Nucleus accumbens (tissue), 56 donors: Measurements from ENCODE around the gene TPRG1L.
A peak's percentile ranks its signal among the peaks of the same experiment; 100 is the strongest.

Experiments used
- DNase-seq, 56 donors: peaks; one replicate each; lab custom pipeline; 2025; lab: John Stamatoyannopoulos, UW

TPRG1L gene

DNA sequence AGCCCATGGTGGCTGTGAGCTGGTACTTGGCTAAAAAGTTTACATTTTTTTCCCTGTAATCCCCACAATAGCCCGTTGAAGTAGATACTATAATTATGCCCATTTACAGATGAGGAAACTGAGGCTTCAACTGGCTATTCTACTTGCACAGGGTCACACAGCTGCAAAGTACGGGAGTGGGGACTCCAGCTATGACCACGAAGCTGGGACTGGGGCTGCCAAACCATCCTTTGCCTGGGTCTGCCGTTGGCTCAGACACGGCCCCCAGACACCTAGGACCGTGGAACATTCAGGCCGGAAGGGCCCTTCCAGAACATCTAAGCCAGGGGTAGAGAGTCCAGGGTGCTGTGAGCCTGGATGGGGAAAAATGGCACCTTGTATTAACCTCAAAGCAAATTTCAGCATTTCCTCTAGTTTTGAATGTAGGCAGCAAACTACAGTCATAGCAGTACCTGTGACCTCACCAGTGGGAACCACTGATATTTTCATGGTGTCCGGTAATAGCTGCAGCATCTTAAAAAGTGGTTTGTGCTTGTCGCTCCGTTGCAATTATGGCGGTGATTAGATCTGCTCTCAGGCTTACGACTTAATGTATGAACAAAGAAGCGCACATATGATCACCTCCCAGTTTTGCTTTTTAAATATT is 31.8 kb downstream of the TPRG1L start:
- DNase-seq, result no peak

DNA sequence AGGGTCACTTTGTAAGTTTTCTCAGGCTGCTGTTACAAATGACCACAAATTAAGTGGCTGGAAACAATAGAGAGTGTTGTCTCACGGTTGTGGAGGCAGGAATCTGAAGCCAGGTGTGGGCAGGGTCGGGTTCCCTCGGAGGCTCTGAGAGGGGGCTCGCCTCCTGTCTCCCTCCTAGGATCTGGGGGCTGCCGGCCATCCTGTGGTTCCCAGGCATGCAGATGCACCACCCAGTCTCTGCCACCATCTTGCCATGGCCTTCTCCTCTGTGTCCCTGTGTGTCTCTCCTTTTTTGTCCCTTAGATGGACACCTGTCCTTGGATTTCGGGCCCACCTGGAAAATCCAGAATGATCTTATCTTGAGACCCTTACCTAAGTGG is 32.3 kb downstream of the TPRG1L start:
- no peak for DNase-seq

DNA sequence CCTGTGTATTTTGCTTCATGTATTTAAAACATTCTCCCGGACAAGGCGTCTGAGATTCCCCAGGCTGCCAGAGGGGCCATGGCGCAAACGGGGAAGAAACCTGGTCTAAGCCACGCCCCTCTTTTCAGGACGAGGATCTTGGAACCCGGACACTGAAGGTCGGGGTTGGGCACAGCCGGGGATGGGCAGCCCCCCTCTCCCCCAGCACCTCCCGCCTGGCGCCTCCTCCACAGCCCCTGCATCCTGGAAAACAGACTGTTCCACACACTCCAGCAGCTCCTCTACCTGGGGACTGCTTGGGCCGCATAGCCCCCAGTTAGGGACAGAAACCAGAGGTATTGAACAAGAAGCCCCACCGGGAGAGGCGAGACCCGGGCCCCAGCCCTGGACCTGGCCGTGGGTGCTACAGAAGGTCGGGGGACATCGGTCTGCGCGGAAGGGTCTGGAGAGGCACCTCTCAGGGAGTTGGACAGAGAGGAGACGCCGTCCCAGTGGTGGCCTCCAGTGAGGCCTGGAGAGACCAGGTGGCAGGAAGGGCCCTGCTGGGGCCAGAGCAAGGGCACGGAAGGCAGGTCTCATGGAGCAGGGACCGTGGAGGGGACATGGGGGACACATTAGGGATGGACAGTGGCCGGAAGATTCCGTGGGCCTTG is 32.9 kb downstream of the TPRG1L start:
- no peak for DNase-seq

DNA sequence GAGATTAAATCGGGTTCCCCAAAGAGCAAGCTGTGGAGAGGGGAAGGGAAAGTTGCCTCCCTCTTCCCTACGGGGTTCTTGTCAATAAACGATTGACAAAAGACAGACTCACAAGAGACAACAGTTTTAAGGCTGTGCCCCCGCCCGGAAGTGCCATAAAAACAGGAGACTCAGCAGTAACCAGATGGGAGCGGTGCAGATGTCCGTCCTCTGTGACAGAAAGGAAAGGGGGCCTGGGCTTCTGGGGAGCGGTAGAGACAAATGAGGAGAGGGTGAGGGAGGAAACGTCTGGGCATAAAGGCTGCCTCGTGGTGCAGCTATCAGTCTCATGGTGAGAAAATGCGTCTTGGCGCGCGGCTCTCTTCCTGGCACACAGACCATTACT is 33.4 kb downstream of the TPRG1L start:
- no peak for DNase-seq

DNA sequence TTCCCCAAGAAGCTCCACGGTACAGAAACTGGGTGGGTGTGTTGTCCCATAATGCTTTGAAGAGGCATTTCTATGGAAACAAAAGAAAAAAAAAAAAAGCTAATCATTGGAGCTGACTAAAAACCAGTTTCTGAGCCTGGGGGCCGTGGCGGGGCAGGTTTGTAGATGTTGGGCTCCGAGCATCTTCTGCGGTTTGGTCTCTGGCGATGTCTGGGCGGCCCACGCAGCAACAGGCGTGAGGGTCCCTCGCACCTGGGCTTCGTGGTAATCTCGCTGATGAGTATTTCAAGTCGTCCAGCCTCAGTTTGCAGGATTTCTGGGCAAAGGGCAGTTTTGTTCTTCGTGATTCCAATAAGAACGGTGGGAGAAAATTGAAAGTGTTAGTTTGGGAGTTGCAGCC is 34.3 kb downstream of the TPRG1L start:
- DNase-seq, result no peak

DNA sequence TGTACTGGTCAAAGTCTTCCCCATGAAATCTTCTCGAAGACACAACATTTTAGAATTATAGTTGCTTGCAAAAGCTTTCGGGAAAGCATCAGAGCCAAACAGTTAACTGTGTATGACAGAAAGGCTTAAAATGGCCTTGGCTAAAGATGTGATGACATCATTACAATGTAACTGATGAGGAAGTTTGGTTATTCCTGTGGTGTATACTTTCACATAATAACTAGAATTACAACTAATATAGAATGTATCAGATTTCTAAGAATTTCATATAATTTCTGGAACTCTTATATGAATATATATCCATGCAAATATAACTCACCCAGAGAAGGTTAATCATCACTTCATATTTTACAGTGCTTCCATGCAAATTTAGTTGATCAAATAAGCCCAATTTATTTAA is 35.9 kb downstream of the TPRG1L start:
- no peak for DNase-seq

DNA sequence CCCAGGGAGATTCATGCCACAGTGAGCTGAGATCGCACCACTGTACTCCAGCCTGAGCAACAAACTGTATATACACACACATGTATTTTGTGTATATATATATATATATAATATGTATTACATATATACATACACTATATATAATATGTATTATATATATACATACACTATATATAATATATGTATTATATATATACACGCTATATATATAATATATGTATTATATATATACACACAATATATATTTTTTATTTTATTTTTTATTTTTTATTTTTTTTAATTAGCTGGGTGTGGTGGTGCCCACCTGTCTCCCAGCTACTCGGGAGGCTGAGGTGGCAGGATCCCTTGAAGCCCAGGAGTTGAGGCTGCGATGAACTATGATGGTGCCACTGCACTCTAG is 36.8 kb downstream of the TPRG1L start:
- no peak for DNase-seq

DNA sequence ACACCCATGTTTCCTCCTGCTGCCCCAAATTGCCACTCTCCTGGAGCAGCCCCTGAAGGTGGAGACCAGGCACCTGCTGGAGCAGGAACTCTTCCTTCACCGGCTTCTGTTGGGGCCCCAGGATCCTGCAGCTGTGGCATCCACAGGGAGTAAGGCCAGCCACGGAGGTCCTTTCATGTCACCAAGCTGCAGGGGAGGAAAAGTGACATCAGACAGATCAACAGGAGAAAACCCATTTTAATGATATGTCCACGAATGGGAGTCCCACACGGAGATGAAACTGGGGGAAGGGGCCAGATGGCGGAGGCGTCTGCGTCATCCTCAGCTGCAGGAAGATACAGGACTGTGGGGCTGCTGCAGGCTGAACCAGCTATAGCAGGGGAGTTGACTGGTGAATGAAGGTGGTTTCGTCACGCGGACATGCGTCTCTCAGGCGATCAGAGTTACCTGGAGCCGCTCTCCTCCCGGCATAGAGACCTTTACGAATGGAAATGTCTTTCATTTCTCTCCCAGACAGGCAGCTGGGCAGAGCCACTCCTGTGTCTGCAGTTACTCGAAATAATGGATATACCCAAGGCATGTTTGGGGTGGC is 37.4 kb downstream of the TPRG1L start:
- no peak for DNase-seq

DNA sequence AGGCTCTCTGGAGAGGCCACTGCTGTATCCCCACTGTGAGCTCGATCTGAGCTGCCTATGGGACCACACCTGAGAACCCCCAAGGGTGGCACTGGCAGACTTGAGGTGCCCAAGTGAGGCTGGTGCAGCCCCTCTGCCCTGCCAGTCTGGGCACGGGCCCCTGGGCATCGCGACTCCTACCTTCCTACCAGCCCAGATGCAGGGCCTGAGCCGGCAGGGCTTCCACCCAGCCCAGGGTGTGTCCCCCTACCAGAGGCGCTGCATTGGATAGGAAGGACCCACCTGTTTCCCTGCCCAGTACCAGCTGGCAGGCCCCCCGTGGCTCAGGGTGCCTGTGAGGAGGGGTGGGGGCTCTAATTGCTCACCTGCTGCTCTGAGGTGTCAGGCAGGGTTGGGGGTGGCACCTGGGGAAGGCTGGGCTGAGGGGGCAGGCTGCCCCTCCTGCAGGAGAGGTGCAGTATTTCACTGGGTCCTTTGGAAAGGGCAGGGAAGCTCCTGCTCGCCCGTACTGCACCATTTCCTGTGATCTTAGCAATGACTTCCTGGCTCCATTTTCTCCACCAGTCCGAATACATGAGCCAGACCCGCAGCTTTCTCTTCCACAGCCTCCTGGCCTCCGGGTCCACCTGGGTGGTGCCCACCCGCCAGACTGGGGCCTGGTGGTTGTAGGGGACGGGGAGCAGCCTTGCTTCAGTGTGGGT is 39.3 kb downstream of the TPRG1L start:
- DNase-seq, result no peak

DNA sequence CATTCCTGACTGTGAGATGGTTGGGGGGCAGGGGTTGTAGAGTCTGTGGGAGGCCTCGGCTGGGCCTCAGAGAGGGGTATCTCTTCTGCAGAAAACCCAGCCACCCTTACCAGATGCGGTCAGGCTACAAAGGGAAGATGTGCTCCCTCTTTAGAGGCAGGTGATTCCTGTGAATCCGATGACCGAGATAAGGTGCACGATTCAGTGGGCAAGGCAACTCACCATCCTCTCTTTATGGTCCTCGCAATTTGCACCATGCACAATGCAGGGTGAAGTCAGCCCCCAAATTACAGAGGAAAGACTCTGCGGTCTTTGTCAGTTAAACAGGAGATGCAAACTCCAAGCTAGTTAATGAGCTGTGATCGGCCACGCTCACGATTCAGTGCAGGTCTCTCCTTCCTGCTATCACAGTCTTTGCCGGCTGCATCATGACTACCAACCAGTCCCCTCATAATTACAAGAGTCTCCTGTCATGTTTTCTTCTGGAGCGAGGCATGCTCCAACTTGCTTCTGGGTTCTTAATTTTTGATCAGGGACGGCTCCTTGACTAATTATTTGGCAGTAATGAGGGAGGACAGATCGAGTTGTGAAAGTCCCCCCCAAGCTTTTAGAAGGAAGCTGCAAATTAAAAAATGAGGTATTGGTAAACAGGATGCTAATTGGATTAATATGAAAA is 40.0 kb downstream of the TPRG1L start:
- no peak for DNase-seq

DNA sequence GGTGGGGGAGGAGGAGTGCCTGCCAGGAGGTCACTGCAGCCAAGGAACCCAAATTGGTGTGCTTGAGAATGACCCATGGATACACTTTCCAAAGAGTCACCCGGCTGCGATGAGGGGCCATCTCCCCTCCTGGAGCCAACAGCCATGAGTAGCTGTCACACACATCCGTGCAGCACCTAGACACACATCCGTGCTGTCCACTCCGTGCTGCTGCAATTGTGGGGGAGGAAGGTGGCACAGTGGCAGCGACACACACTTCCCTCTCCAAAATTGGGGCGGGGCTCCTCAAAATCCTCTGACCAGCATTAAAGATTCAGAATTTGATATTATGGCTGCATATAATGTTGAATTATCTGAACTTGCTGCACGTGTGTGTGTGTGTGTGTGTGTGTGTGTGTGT is 43.3 kb downstream of the TPRG1L start:
- no peak for DNase-seq

DNA sequence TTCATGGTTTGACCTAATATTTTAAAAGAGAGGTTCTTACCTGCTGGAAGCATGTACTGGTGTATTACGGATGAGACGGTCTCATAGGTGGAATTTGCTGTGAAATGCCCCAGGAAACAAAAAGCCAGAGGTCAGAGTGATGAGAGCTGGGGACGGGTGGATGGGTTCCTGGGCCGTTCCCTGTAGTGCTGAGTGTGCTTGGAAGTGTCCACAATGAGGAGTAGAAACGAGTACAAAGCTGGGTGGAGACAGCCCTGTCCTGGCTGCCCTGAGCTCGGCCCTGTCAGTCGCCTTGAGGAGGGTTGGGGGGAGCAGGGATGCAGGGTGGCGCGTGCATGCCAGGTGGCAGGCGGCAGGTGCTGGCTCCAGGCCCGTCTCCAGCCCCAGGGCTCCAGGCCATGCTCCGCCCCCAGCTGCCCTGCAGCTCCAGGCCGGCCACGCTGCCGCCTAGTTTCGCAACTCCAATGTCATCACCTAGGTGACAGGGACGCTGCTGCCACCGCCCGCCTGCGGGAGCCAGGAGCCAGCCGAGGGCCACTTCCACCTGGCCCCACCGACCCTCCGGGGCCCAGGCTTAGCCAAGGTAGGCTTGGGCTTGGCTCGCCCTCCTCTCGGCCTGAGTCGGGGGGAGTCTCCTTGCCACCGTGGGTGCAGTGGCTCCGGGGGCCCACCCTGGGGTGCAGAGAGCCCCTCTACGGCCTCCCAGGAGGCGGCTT is 43.9 kb downstream of the TPRG1L start:
- peak in 19 of 56 donors; percentile 4 to 59 (median 15) for DNase-seq

DNA sequence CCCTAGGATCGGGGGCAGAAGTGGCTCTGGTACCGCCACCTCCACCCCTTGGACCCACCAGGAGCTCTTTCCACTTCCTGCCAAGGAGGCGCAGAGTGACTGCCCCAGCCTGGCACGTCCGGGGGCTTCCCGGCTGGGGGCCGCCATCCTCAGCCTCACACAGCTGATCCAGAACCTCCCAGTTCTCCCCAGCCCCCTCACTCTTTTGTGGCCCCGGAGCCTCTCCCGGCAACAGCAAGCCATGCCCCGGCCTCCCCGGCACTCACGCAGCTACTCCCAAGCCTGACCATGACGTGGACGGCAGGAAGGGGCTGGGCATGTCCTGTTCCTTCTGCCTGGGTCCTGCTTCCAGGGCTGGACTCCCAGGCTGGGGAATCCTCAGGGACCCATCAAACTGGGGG is 44.6 kb downstream of the TPRG1L start:
- no peak for DNase-seq

DNA sequence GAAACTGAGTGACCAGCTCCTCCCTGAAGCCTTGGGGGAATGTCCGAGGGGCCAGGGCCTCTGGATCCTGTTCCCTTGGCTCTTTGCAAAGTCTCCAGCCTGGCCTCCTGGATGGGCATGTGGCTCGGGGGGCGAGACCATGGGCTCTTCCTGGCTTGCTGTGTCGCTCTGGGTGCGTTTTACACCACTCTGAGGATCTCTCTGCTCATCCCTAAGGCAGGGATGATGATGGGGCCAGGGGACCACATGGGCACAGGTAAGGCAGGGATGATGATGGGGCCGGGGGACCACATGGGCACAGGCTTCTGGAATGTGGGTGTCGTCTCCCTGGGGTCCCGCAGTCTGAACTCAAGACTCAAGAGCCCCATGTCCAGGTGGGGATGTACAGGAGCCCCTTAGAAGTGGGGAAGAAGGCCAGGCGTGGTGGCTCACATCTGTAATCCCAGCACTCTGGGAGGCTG is 45.2 kb downstream of the TPRG1L start:
- no peak for DNase-seq

DNA sequence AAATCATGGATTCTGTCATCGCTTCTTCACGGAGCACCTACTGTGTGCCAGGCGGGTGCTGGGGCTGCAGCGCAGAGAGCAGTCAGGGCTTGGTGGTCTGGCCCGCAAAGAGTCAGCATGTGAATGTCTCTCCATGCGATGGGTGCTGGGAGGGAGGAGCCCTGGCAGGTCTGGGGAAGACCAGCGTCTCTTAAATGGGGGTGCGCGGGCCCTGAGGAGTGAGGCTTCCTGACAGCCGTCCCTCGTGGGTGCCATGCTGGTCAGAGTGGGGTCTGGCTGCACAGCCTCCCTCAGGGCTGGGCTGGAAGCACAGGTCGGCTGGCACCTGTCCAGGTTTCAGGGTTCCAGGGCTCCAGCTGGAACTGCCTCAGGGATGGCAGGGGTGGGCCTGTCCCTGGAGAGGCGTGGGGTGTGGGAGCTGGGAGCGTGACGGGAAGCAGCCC is 46.0 kb downstream of the TPRG1L start:
- DNase-seq, result no peak

DNA sequence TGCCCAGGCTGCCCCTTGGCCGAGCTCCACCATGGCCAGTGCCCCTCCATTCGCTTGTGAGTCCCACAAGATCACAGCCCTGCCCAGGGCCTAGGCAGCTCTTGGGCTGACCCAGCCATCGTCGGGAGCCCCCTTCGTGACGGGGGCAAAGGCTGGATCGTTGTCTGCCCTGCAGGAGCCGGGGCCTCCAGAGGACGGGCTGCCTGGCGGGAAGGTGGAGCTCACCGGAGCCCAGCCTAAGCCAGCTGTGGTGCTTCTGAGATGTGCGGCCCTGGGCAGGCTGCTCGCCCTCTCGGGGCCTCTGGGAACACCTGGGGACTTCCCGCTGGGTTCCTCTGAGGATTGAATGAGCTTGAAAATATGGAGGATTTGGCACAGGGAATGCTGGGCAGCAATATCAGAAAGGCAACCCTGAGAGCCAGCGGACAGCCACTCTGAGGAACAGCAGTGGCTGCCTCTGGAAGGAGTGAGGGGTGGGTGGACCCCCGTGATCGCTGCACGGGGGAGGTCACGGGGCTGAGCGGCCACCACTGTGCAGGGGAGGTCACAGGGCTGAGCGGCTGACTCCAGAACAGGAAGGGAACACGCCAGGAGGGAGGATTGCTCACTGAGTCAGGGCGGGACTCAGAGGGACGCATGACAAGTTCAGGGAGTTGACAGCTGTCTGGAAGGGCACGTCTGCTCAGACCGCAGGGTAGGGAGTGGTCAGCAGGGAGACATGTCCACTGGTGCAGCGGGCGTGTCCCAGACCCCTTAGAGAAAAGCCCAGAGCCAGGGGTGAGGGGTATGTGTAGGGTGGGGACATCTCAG is 46.8 kb downstream of the TPRG1L start:
- no peak for DNase-seq

DNA sequence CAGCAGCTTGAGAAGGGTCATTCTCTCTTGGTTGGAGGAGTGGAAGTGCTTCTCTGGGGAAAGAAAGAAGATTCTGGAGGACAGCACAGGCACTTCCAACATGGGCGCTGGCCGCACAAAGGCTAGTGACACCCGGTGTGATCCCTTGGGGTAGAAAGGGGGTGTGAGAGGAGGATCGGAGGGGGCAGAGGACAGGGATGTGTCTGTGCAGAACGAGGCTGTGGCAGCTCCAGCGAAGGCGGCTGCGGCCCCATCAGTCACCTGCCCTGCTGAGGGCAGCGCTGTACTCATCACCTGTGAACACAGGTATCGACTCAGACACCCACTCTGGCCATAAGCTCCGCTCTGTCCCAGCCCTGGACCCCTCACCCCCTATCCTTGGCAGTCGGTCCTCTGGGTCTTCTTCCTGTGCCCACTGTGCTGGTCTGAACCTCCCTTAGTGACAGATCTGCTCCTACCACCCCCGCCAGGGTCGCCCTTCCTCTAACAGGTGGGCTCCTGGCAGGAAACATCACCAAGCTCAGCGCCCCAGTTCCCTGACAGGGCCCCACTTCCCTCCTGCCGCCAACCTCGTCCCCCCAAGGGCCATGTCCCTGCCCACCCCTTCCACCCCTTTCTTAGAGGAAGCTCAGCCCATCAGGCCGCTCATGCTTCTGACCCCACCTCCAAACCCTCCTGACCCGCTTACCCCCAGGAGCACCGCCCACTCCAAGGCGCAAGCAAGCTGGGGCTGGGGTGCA is 47.6 kb downstream of the TPRG1L start:
- DNase-seq, result no peak

DNA sequence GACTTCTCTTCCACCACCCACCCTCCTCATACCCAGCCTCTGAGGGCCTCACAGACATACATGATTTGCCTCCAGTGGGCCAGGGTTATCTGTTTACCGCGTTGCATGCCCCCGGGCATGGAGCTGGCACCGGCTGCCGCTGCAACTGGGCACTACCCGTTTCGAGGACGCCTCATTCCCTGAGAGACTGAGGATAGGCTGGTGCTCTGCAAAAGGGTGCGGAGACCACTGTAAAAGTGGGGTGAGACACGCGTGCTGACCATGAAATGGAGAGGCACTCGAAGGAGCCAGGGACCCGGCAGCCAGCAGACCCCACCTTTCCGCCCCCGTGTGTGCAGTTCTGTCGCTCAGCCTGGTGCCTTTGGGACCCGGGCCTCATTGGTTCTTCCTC is 48.2 kb downstream of the TPRG1L start:
- DNase-seq, result no peak
